Naive thymus-derived CD4-positive, alpha-beta T cell (primary cell): ENCODE measurements around the gene ATXN1L. TPM values are rescaled to one million over a fixed set of nuclear protein-coding genes. Genes with fewer than 3 reads are reported as not detected.
"Not testable (repeated sequence)": the region's sequence is repeated elsewhere in the genome, so short reads cannot be mapped to it uniquely, and the experiment has no call there.

Source experiments
- ATAC-seq: fragments of 150-1000 bp; cut with Tn5 transposase; 2 replicates; pipeline ENCODE4 v1.10.0; 2021; ENCODE audit warnings: mild to moderate bottlenecking, moderate library complexity
- CTCF ChIA-PET: fragments of 350-600 bp; sonication (Branson Sonifier 250); formaldehyde crosslinking; loops from one replicate; lab custom pipeline; 2021; ENCODE audit warnings: antibody characterized with exemption; lab: Charles Lee
- POLR2A ChIA-PET: fragments of 350-600 bp; sonication (Branson Sonifier 250); formaldehyde crosslinking; loops from one replicate; lab custom pipeline; 2021; ENCODE audit warnings: antibody characterized with exemption, inconsistent platforms; lab: Charles Lee
- DNase-seq, 9 donors: peaks; one replicate each; pipeline versions ENCODE4 v3.0.0 to v3.0.0-alpha.2; 2020 to 2022; ENCODE audit warnings: mixed read lengths in 1 of 9
- H3K27ac ChIP-seq: one replicate; pipeline ENCODE4 v1.7.0; 2013; ENCODE audit warnings: mild to moderate bottlenecking, low read depth, low read length, moderate library complexity
- H3K27me3 ChIP-seq, 2 donors: one replicate each; pipeline ENCODE4 v1.7.0; 2013; ENCODE audit warnings: low read length in 2 of 2, mild to moderate bottlenecking in 2 of 2, moderate library complexity in 2 of 2; ENCODE audit not compliant: control insufficient read depth in 2 of 2, insufficient read depth in 2 of 2
- H3K36me3 ChIP-seq, 3 experiments: 1 replicate in 2 of 3; 2 replicates in 1 of 3; pipeline ENCODE4 v1.7.0; 2013; ENCODE audit warnings: low read length in 3 of 3, mild to moderate bottlenecking in 3 of 3, moderate library complexity in 1 of 3; ENCODE audit not compliant: insufficient read depth in 3 of 3, control insufficient read depth in 2 of 3
- H3K4me1 ChIP-seq, 2 donors: one replicate each; pipeline ENCODE4 v1.7.0; 2013; ENCODE audit warnings: low read length in 2 of 2, mild to moderate bottlenecking in 2 of 2, moderate library complexity in 1 of 2; ENCODE audit not compliant: control insufficient read depth in 2 of 2, insufficient read depth in 2 of 2
- H3K4me3 ChIP-seq: 2 replicates; pipeline ENCODE4 v1.7.0; 2013; ENCODE audit warnings: mild to moderate bottlenecking, low read length
- H3K9me3 ChIP-seq, 3 experiments: 1 replicate in 2 of 3; 2 replicates in 1 of 3; pipeline ENCODE4 v1.7.0; 2013; ENCODE audit warnings: low read length in 3 of 3; ENCODE audit not compliant: control insufficient read depth in 2 of 3
- H3K27ac Mint-ChIP-seq, 9 donors: one replicate each; pipeline ENCODE4 v1.8.0; 2020 to 2022; ENCODE audit warnings: mixed read lengths in 9 of 9, mild to moderate bottlenecking in 8 of 9, moderate library complexity in 5 of 9, inconsistent platforms in 2 of 9
- H3K27me3 Mint-ChIP-seq, 5 donors: one replicate each; pipeline ENCODE4 v1.8.0; 2021 to 2022; ENCODE audit warnings: mixed read lengths in 5 of 5, mild to moderate bottlenecking in 1 of 5
- H3K36me3 Mint-ChIP-seq, 5 donors: one replicate each; pipeline ENCODE4 v1.8.0; 2020 to 2022; ENCODE audit warnings: mixed read lengths in 5 of 5, mild to moderate bottlenecking in 3 of 5, inconsistent platforms in 1 of 5
- H3K4me1 Mint-ChIP-seq, 7 donors: one replicate each; pipeline ENCODE4 v1.8.0; 2020 to 2022; ENCODE audit warnings: mixed read lengths in 7 of 7, mild to moderate bottlenecking in 3 of 7, inconsistent platforms in 1 of 7
- H3K4me3 Mint-ChIP-seq, 10 donors: one replicate each; pipeline ENCODE4 v1.8.0; 2020 to 2022; ENCODE audit warnings: mild to moderate bottlenecking in 10 of 10, mixed read lengths in 10 of 10, moderate library complexity in 6 of 10, inconsistent platforms in 2 of 10
- H3K9me3 Mint-ChIP-seq, 11 donors: one replicate each; pipeline ENCODE4 v1.8.0; 2020 to 2022; ENCODE audit warnings: mixed read lengths in 11 of 11, mild to moderate bottlenecking in 4 of 11, inconsistent platforms in 1 of 11, moderate library complexity in 1 of 11
- intact Hi-C, 2 donors: fragments of 100-400 bp; cut with micrococcal nuclease; formaldehyde crosslinking; loops; one replicate each; pipeline ENCODE4 v1.15.1; 2023
- polyA plus RNA-seq, 2 donors: library from polyadenylated mRNA; unstranded; fragments of 300-500 nt; fragmentation: Illumina TruSeq; gene quantifications; one replicate each; pipeline ENCODE4 v1.2.3, GENCODE V29; 2021
- total RNA-seq, 6 experiments: library from RNA in 5 of 6; stranded (reverse) in 5 of 6; gene quantifications; 1 replicate in 5 of 6; 2 replicates in 1 of 6; pipeline ENCODE4 v1.2.3 and lab custom pipeline; 2021 to 2026

Gene ATXN1L
- total and polyA plus RNA-seq, 7 experiments from 2014 or later, result 8.9 to 52.9 (median 28.3) TPM

DNA sequence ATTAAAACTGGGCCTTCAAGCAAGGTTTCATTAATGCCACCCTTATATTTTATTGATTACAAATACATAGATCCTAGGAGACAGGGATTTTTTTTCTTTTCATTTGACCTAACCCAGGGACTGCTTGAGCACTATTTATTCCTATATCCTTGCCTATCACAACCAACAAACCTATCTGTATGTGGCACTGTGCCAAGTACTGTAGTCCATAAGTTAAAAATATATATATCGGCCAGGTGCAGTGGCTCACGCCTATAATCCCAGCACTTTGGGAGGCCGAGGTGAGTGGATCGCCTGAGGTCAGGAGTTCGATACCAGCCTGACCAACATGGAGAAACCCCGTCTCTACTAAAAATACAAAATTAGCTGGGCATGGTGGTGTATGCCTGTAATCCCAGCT is 21.4 kb downstream of the ATXN1L start:
- not testable (repeated sequence) for H3K9me3 Mint-ChIP-seq, H3K9me3 ChIP-seq, ATAC-seq, H3K4me3 ChIP-seq, H3K4me1 ChIP-seq, H3K27ac ChIP-seq, DNase-seq, H3K27me3 Mint-ChIP-seq, H3K4me3 Mint-ChIP-seq, H3K27me3 ChIP-seq
- peaks cover 5 to 32% (median 17%) of the 10 kb centered on the region in 5 donors for H3K36me3 Mint-ChIP-seq
- peak overlapping the region in 1 of 9 donors; percentile 51 for H3K27ac Mint-ChIP-seq
- H3K4me1 Mint-ChIP-seq, result peaks cover 7 to 16% (median 10%) of the 10 kb centered on the region in 7 donors
- intact Hi-C loops, result loop anchor here in 1 of 2 donors (2.0 kb wide), 1 partner anchor 14 kb away; no protein-coding TSS in a partner anchor
- H3K36me3 ChIP-seq, result peaks cover 0 to 46% (median 21%) of the 10 kb centered on the region in 3 experiments
- ChIA-PET POLR2A (interaction anchor here (0.7 to 2.3 kb wide), 2 partner anchors 12 to 1300 kb away, joined by 3 to 8 read pairs; no protein-coding TSS in a partner anchor), CTCF (interaction anchor here (0.6 kb wide), 2 partner anchors 33 to 163 kb away, joined by 3 to 4 read pairs; no protein-coding TSS in a partner anchor)

DNA sequence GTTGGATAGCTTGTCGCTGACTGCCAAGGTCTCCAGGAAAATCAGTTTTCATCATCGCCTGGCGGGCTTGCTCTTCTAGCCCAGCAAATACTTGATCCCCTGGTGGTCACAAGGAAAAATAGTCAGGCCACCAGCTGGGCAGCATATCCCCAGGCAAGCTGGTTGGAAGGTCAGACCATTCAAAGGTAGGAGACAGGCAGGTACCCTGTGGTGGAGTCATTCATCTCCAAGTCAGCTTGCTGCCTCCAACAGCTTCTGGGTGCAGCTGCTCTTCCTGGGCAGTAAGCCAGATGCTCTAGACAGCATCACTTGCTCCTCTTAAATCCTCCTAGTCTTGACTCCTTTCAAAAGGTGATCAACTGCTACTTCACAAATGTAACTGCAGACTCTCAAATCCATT is 22.2 kb downstream of the ATXN1L start:
- intact Hi-C loops, result loop anchor here in 1 of 2 donors (2.0 kb wide), 1 partner anchor 13 kb away; no protein-coding TSS in a partner anchor
- H3K9me3 Mint-ChIP-seq, result no peaks in the 10 kb centered on the region
- CTCF ChIA-PET, result interaction anchor here (0.6 kb wide), 1 partner anchor 164 kb away, joined by 3 read pairs; no protein-coding TSS in a partner anchor
- Histone ChIP-seq H3K27me3 (no peaks in the 10 kb centered on the region), H3K27ac (no peak overlapping the region), H3K4me1 (peaks cover 0 to 1% of the 10 kb centered on the region in 2 donors), H3K9me3 (no peaks in the 10 kb centered on the region), H3K36me3 (peaks cover 0 to 41% (median 16%) of the 10 kb centered on the region in 3 experiments), H3K4me3 (no peak overlapping the region)
- no peak overlapping the region for H3K4me3 Mint-ChIP-seq
- no peaks in the 10 kb centered on the region for H3K27me3 Mint-ChIP-seq
- H3K36me3 Mint-ChIP-seq, result peaks cover 5 to 32% (median 14%) of the 10 kb centered on the region in 5 donors
- peak overlapping the region in 1 of 9 donors; percentile 15 for H3K27ac Mint-ChIP-seq
- H3K4me1 Mint-ChIP-seq, result peaks cover 9 to 24% (median 18%) of the 10 kb centered on the region in 7 donors
- ATAC-seq, result no peak
- no peak for DNase-seq
- POLR2A ChIA-PET, result interaction anchor here (2.3 kb wide), 1 partner anchor 12 kb away, joined by 8 read pairs; no protein-coding TSS in a partner anchor

DNA sequence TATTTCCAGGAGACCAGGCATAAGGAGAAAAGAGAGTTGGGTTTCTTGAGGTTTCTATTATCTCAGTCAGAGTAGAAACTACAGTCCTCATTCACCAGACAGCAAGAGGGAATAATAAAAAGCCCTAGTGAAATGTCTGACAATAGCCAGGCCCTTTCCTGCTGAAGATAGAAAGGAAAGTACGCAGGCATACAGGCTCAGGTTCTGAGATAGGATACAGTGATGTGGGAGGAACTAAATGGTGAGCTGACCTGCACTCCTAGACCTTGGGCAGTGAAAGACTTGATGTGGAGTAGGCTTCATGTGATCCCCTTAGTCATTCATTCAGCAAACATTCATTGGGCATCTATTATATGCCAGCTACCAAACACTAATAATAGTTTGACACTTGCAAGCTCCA is 23.3 kb downstream of the ATXN1L start:
- DNase-seq, result no peak
- H3K36me3 Mint-ChIP-seq, result peaks cover 5 to 30% (median 14%) of the 10 kb centered on the region in 5 donors
- CTCF ChIA-PET, result no interaction called here
- H3K9me3 ChIP-seq, result no peaks in the 10 kb centered on the region
- no peak for ATAC-seq
- H3K27ac ChIP-seq, result no peak overlapping the region
- H3K4me3 Mint-ChIP-seq, result no peak overlapping the region
- no peak overlapping the region for H3K4me3 ChIP-seq
- H3K4me1 ChIP-seq, result peaks cover 0 to 6% of the 10 kb centered on the region in 2 donors
- H3K27me3 Mint-ChIP-seq, result no peaks in the 10 kb centered on the region
- intact Hi-C loops, result no loop called here
- POLR2A ChIA-PET, result interaction anchor here (1.2 kb wide), 1 partner anchor 14 kb away, joined by 5 read pairs; no protein-coding TSS in a partner anchor
- no peaks in the 10 kb centered on the region for H3K9me3 Mint-ChIP-seq
- H3K27me3 ChIP-seq, result no peaks in the 10 kb centered on the region
- H3K36me3 ChIP-seq, result peaks cover 0 to 33% (median 16%) of the 10 kb centered on the region in 3 experiments
- H3K27ac Mint-ChIP-seq, result peak overlapping the region in 1 of 9 donors; percentile 36
- H3K4me1 Mint-ChIP-seq, result peaks cover 13 to 30% (median 22%) of the 10 kb centered on the region in 7 donors

DNA sequence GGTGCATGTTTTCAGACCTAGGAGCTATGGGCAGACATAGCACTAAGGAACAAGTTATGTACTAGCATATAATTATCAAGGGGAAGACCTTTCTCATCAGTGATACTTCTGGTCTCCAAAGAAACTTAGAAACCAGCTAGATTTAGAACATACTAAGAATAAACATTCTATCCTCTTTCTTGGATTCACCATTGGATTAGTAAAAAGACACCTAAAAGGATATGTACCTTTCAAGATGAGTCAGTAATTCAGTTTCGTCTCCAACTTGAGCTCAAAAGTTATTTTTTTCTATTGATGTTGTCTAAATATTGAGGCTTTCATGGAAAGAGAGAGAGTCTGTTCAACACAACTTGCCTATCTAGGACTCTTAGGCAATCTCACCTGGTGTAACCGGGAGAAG is 25.0 kb downstream of the ATXN1L start:
- peaks cover 4 to 19% (median 6%) of the 10 kb centered on the region in 5 donors for H3K36me3 Mint-ChIP-seq
- H3K9me3 ChIP-seq, result no peaks in the 10 kb centered on the region
- CTCF ChIA-PET, result no interaction called here
- DNase-seq (no peak), ATAC-seq (no peak)
- H3K36me3 ChIP-seq, result peaks cover 0 to 19% (median 7%) of the 10 kb centered on the region in 3 experiments
- intact Hi-C loops, result no loop called here
- no peak overlapping the region for H3K4me3 Mint-ChIP-seq
- H3K27ac Mint-ChIP-seq, result no peak overlapping the region
- no peak overlapping the region for H3K27ac ChIP-seq
- no peaks in the 10 kb centered on the region for H3K27me3 Mint-ChIP-seq
- H3K4me3 ChIP-seq, result no peak overlapping the region
- H3K27me3 ChIP-seq, result no peaks in the 10 kb centered on the region
- H3K9me3 Mint-ChIP-seq, result no peaks in the 10 kb centered on the region
- peaks cover 0 to 6% of the 10 kb centered on the region in 2 donors for H3K4me1 ChIP-seq
- POLR2A ChIA-PET, result interaction anchor here (1.0 to 2.5 kb wide), 4 partner anchors 9 to 24 kb away, joined by 3 to 10 read pairs (median 7); no protein-coding TSS in a partner anchor
- H3K4me1 Mint-ChIP-seq, result peaks cover 13 to 32% (median 22%) of the 10 kb centered on the region in 7 donors

DNA sequence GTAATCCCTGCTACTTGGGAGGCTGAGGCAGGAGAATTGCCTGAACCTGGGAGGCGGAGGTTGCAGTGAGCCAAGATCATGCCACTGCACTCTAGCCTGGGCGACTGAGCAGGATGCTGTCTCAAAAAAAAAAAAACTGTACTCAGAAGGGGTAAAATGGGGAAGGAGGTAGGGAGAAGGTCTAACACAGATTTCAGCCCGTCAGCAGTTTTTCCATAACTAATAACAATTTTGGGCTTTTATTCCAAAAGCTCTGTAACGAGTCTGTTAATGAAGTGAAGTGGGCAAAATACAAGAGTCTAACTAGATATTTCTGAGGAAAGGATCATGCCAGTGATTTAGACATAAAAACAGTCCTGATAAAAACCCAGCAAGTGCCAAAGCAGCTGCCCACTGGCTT is 27.4 kb downstream of the ATXN1L start:
- H3K9me3 Mint-ChIP-seq, result no peaks in the 10 kb centered on the region
- no peaks in the 10 kb centered on the region for H3K27me3 Mint-ChIP-seq
- Histone ChIP-seq H3K9me3 (no peaks in the 10 kb centered on the region), H3K27ac (peak overlapping the region; percentile 25), H3K4me3 (no peak overlapping the region), H3K4me1 (peaks cover 0 to 6% of the 10 kb centered on the region in 2 donors), H3K27me3 (no peaks in the 10 kb centered on the region), H3K36me3 (peaks cover 0 to 23% (median 0%) of the 10 kb centered on the region in 3 experiments)
- intact Hi-C loops, result loop anchor here (1.0 to 2.0 kb wide), 2 partner anchors 8 to 26 kb away; no protein-coding TSS in a partner anchor
- ATAC-seq (no peak), DNase-seq (no peak)
- POLR2A ChIA-PET, result interaction anchor here (0.7 to 2.5 kb wide), 7 partner anchors 8 to 66 kb away, joined by 3 to 12 read pairs (median 4); no protein-coding TSS in a partner anchor
- CTCF ChIA-PET, result interaction anchor here (0.5 to 1.3 kb wide), 4 partner anchors 9 to 63 kb away, joined by 4 to 9 read pairs (median 5); partner anchors contain the start of gene ZNF821
- peaks cover 16 to 37% (median 24%) of the 10 kb centered on the region in 7 donors for H3K4me1 Mint-ChIP-seq
- peak overlapping the region; percentile 61 to 83 (median 77) for H3K4me3 Mint-ChIP-seq
- H3K27ac Mint-ChIP-seq, result peak overlapping the region; percentile 86 to 96 (median 91)
- H3K36me3 Mint-ChIP-seq, result peaks cover 5 to 22% (median 9%) of the 10 kb centered on the region in 5 donors

DNA sequence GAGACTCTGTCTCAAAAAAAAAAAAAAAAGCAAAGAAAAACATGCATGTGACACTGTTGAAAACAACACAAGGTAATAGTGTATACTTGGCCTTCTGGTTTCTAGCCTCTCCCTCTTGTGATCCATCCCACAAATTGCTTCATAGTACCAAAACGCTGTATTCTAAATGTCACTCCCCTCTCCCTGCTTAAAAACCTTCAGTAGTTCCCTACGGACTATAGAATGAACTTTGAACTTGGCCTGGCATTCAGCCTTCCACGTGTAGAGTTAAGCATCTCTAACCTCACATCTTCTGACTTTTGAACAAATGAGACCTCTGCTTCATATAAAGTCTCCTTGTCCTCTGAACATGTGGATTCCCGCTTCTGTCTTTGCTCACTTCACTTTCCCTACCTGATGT is 33.1 kb downstream of the ATXN1L start:
- POLR2A ChIA-PET, result interaction anchor here (1.7 to 8.4 kb wide), 2 partner anchors 12 to 69 kb away, joined by 8 to 144 read pairs; partner anchors contain the start of gene AP1G1
- peaks cover 0 to 24% (median 0%) of the 10 kb centered on the region in 3 experiments for H3K36me3 ChIP-seq
- Mint-ChIP-seq H3K9me3 (no peaks in the 10 kb centered on the region), H3K36me3 (peaks cover 0 to 26% (median 20%) of the 10 kb centered on the region in 5 donors), H3K4me3 (peak overlapping the region in 2 of 10 donors; percentile 32 to 84), H3K4me1 (peaks cover 36 to 55% (median 46%) of the 10 kb centered on the region in 7 donors), H3K27me3 (no peaks in the 10 kb centered on the region), H3K27ac (peak overlapping the region in 3 of 9 donors; percentile 7 to 66 (median 23))
- ATAC-seq, result no peak
- no peak for DNase-seq
- CTCF ChIA-PET, result interaction anchor here (1.3 to 1.7 kb wide), 2 partner anchors 24 to 32 kb away, joined by 3 to 5 read pairs; no protein-coding TSS in a partner anchor
- H3K9me3 ChIP-seq, result no peaks in the 10 kb centered on the region
- no peak overlapping the region for H3K27ac ChIP-seq
- intact Hi-C loops, result no loop called here
- H3K27me3 ChIP-seq, result no peaks in the 10 kb centered on the region
- no peak overlapping the region for H3K4me3 ChIP-seq
- H3K4me1 ChIP-seq, result peaks cover 32 to 33% of the 10 kb centered on the region in 2 donors
